ENCODE results near the gene TRPC1.

The TRPC1 gene

GRCh38 chr3:142801746-142802145 lies 77.9 kb downstream of the TRPC1 start:
- DNase-seq (ENCODE audit: low read depth in 2 of 2): no peak
- H3K4me3 ChIP-seq (replicated peaks in 1 of 2; ENCODE audit: low read depth in 2 of 2, low read length in 2 of 2): no peak overlapping the region
- TF ChIP-seq CTCF (IDR thresholded peaks at IDR 0.05; ENCODE audit: low read depth, low read length): no peak

- no peak for DNase-seq (ENCODE audit: low read depth in 2 of 2)
- TF ChIP-seq CTCF (IDR thresholded peaks at IDR 0.05; ENCODE audit: low read depth, low read length): no peak
- no peak overlapping the region for H3K4me3 ChIP-seq (replicated peaks in 1 of 2; ENCODE audit: low read depth in 2 of 2, low read length in 2 of 2)
Measured at GRCh38 chr3:142802891-142803290, 79.1 kb downstream of the TRPC1 start.

- peak; percentile 55 to 93 for DNase-seq (ENCODE audit: low read depth in 2 of 2)
- H3K4me3 ChIP-seq (replicated peaks in 1 of 2; ENCODE audit: low read depth in 2 of 2, low read length in 2 of 2): no peak overlapping the region
- no peak for TF ChIP-seq CTCF (IDR thresholded peaks at IDR 0.05; ENCODE audit: low read depth, low read length)
Measured at GRCh38 chr3:142808103-142808917, 84.5 kb downstream of the TRPC1 start.

GRCh38 chr3:142809259-142809658 lies 85.4 kb downstream of the TRPC1 start:
- no peak overlapping the region for H3K4me3 ChIP-seq (replicated peaks in 1 of 2; ENCODE audit: low read depth in 2 of 2, low read length in 2 of 2)
- DNase-seq (ENCODE audit: low read depth in 2 of 2): no peak
- TF ChIP-seq CTCF (IDR thresholded peaks at IDR 0.05; ENCODE audit: low read depth, low read length): no peak

- no peak overlapping the region for H3K4me3 ChIP-seq (replicated peaks in 1 of 2; ENCODE audit: low read depth in 2 of 2, low read length in 2 of 2)
- TF ChIP-seq CTCF (IDR thresholded peaks at IDR 0.05; ENCODE audit: low read depth, low read length): no peak
- DNase-seq (ENCODE audit: low read depth in 2 of 2): no peak
Measured at GRCh38 chr3:142815803-142816202, 92.0 kb downstream of the TRPC1 start.

GRCh38 chr3:142817356-142817755 lies 93.5 kb downstream of the TRPC1 start:
- DNase-seq (ENCODE audit: low read depth in 2 of 2): no peak
- H3K4me3 ChIP-seq (replicated peaks in 1 of 2; ENCODE audit: low read depth in 2 of 2, low read length in 2 of 2): no peak overlapping the region
- TF ChIP-seq CTCF (IDR thresholded peaks at IDR 0.05; ENCODE audit: low read depth, low read length): no peak

- peak in 1 of 2 donors; percentile 10 for DNase-seq (ENCODE audit: low read depth in 2 of 2)
- no peak for TF ChIP-seq CTCF (IDR thresholded peaks at IDR 0.05; ENCODE audit: low read depth, low read length)
- no peak overlapping the region for H3K4me3 ChIP-seq (replicated peaks in 1 of 2; ENCODE audit: low read depth in 2 of 2, low read length in 2 of 2)
Measured at GRCh38 chr3:142817897-142818296, 94.1 kb downstream of the TRPC1 start.
